Skeletal muscle tissue (tissue), 4 donors: Measurements from ENCODE around the gene PLXNA1. TPM values are rescaled to one million over a fixed set of nuclear protein-coding genes. Genes with fewer than 3 reads are reported as not detected.

ENCODE experiments used
- H3K27ac ChIP-seq: one replicate; pipeline ENCODE4 v1.7.0; 2013; ENCODE audit warnings: mild to moderate bottlenecking, low read depth, low read length, inconsistent platforms
- H3K27me3 ChIP-seq, 3 donors: one replicate each; pipeline ENCODE4 v1.7.0; 2013; ENCODE audit warnings: low read length in 3 of 3; ENCODE audit not compliant: control insufficient read depth in 3 of 3, insufficient read depth in 3 of 3
- H3K36me3 ChIP-seq, 3 donors: one replicate each; pipeline ENCODE4 v1.7.0; 2013; ENCODE audit warnings: low read length in 3 of 3; ENCODE audit not compliant: control insufficient read depth in 3 of 3, insufficient read depth in 3 of 3
- H3K4me1 ChIP-seq, 3 donors: one replicate each; pipeline ENCODE4 v1.7.0; 2013; ENCODE audit warnings: low read length in 3 of 3, mild to moderate bottlenecking in 3 of 3; ENCODE audit not compliant: control insufficient read depth in 3 of 3, insufficient read depth in 3 of 3
- H3K4me3 ChIP-seq, 3 donors: one replicate each; pipeline ENCODE4 v1.7.0; 2013; ENCODE audit warnings: low read length in 3 of 3
- H3K9ac ChIP-seq, 3 donors: one replicate each; pipeline ENCODE4 v1.7.0; 2013; ENCODE audit warnings: low read length in 3 of 3, mild to moderate bottlenecking in 3 of 3, moderate library complexity in 2 of 3, low read depth in 1 of 3
- H3K9me3 ChIP-seq, 3 donors: one replicate each; pipeline ENCODE4 v1.7.0; 2013; ENCODE audit warnings: low read length in 3 of 3; ENCODE audit not compliant: control insufficient read depth in 3 of 3
- total RNA-seq: library from RNA; depleted of rRNA; stranded (reverse); fragments of >200 nt; gene quantifications from one replicate; pipeline ENCODE4 v1.2.3, GENCODE V29; 2014
- donor health status: Osteomylitis.

PLXNA1 gene
- total RNA-seq, 1 donor from 2014 or later, result 17.7 TPM

DNA sequence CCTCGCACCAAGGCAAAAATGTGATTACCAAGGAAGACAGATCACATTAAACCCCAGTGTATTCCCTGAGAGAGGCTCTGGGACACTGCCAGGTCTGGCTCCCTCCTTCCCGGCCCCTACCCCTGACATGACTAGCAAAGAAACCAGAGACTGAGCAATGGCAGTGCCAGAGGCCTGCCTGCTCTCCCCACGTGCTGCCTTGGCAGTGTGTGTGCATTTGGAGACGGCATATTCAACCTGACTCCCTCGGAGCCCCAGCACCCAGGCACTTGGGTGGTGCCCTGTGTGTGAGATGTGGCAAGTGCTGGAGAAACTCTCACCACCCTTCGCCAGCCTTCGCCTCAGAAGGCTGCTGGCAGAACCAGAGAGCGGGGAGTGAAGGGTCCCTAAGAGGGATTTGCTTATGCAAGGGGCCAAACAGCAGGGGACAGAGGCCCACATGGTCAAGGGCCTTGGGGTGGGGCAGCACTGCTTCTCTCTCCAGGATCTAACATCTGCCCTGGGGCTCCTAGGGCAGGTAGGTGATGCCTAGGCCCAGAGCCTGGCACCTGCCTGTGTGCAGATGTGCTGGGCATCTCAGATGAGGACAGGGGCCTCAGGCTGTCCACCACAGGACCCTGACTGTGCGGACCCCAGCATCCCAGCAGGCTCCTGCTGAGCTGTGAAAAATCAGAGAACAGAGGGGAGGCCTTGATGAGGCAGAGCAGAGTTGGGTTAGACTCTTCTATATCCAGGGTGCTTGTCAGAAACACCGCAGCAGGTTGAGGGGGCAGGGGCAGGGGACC is 23.6 kb upstream of the PLXNA1 start:
- Histone ChIP-seq H3K9ac (no peak overlapping the region), H3K27me3 (no peaks in the 10 kb centered on the region), H3K4me1 (peaks cover 41 to 56% (median 47%) of the 10 kb centered on the region in 3 donors), H3K36me3 (no peaks in the 10 kb centered on the region), H3K9me3 (no peaks in the 10 kb centered on the region), H3K27ac (no peak overlapping the region), H3K4me3 (no peak overlapping the region)

DNA sequence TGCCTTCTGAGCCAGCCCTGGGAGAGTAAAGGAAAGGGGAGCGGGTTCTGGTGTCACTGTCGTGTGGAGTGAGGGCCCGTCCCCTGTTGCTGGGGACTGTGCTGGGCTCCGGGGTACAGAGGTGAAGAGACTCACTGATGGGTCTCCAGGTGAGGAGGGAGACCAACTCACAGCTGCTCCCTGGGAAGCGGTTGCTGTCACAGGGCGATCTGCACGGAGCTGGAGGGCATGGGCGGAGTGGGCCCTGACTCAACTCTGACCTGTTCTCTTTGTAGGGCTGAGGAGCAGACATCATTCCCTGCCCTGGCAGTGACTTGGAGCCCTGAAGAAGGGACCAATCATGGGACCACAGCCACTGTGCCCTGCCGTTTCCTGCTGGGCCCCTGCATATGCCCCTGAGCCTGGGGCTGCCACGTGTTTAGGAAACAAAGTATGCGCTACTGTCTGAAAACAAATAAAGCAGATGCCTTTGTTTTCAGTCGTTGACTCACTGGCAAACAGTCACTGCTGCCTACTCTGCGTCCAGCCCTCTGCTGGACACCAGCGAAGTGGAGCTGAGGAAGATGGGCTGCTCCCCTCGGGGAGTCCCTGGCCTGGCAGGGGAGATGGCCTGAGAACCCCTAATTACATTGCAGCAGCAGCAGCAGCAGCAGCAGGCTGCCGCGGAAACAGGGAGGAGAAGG is 22.9 kb upstream of the PLXNA1 start:
- Histone ChIP-seq H3K9me3 (no peaks in the 10 kb centered on the region), H3K27ac (peak overlapping the region; percentile 74), H3K27me3 (no peaks in the 10 kb centered on the region), H3K36me3 (no peaks in the 10 kb centered on the region), H3K9ac (peak overlapping the region in 1 of 3 donors; percentile 57), H3K4me3 (no peak overlapping the region), H3K4me1 (peaks cover 43 to 64% (median 55%) of the 10 kb centered on the region in 3 donors)

- Histone ChIP-seq H3K4me3 (peak overlapping the region; percentile 15 to 41 (median 39)), H3K27me3 (no peaks in the 10 kb centered on the region), H3K36me3 (no peaks in the 10 kb centered on the region), H3K9me3 (no peaks in the 10 kb centered on the region), H3K9ac (peak overlapping the region in 1 of 3 donors; percentile 57), H3K27ac (peak overlapping the region; percentile 74), H3K4me1 (peaks cover 47 to 68% (median 60%) of the 10 kb centered on the region in 3 donors)
Observed at GRCh38 chr3:126960604-126960995, 22.3 kb upstream of the PLXNA1 start.

- no peaks in the 10 kb centered on the region for H3K36me3 ChIP-seq
- no peaks in the 10 kb centered on the region for H3K9me3 ChIP-seq
- H3K27ac ChIP-seq, result peak overlapping the region; percentile 74
- H3K4me3 ChIP-seq, result peak overlapping the region in 2 of 3 donors; percentile 39 to 49
- H3K27me3 ChIP-seq, result no peaks in the 10 kb centered on the region
- H3K4me1 ChIP-seq, result peaks cover 47 to 72% (median 63%) of the 10 kb centered on the region in 3 donors
- peak overlapping the region; percentile 8 to 70 (median 35) for H3K9ac ChIP-seq
Observed at GRCh38 chr3:126961191-126961790, 21.6 kb upstream of the PLXNA1 start.

- Histone ChIP-seq H3K9ac (peak overlapping the region; percentile 8 to 72 (median 54)), H3K27ac (peak overlapping the region; percentile 74), H3K4me3 (peak overlapping the region in 2 of 3 donors; percentile 17 to 49), H3K27me3 (no peaks in the 10 kb centered on the region), H3K36me3 (no peaks in the 10 kb centered on the region), H3K4me1 (peaks cover 47 to 72% (median 63%) of the 10 kb centered on the region in 3 donors), H3K9me3 (no peaks in the 10 kb centered on the region)
Observed at GRCh38 chr3:126961791-126962461, 21.0 kb upstream of the PLXNA1 start.

GRCh38 chr3:126962756-126963155 is 20.2 kb upstream of the PLXNA1 start:
- H3K27ac ChIP-seq, result peak overlapping the region; percentile 3
- peak overlapping the region in 2 of 3 donors; percentile 54 to 72 for H3K9ac ChIP-seq
- H3K4me3 ChIP-seq, result no peak overlapping the region
- peaks cover 47 to 72% (median 63%) of the 10 kb centered on the region in 3 donors for H3K4me1 ChIP-seq
- H3K36me3 ChIP-seq, result no peaks in the 10 kb centered on the region
- H3K9me3 ChIP-seq, result no peaks in the 10 kb centered on the region
- H3K27me3 ChIP-seq, result no peaks in the 10 kb centered on the region

DNA sequence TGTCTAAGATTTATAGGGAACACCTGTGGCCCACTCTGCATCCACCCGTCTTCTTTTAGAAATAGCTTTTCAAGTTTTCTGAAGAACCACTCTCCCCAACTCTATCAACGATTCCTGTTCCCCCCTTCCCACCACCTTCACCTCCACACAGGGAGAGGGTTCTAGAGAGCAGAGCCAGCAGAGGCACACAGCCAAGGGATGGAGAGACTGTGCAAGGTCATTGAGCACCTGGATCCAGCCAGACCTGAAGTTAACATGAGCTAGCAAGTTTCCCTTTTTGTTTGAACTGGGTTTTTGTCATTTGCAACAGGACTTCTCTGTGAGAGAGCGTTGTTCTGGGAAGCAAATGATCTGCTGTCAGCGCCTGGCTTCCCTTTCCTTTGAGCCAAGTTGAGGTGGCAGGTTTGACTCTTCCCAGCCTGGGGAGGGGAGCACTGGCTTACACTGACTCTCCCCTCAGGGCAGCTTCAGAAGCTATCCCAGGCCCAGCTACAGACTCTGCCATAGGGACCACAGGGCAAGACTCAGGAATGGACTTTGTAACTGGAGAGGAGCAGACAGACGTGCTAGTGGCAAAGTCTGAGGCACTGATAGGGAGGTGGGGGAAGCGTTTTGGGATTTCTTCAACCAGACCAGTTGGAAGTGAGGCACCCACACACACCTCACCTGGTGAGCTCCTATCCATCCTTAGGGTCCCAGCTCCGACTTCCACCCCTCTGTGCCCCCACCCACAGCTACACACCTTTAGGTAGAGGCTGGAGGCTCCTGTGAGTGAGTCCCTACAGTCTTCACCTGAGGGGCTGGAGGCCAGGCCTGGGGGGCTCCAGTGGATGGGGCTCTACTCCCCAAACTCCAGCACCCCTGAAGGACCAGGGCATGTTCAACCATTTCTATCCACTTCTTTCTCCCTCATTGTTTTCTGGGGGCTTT is 19.4 kb upstream of the PLXNA1 start:
- Histone ChIP-seq H3K9me3 (no peaks in the 10 kb centered on the region), H3K4me3 (no peak overlapping the region), H3K27ac (no peak overlapping the region), H3K9ac (peak overlapping the region in 1 of 3 donors; percentile 45), H3K4me1 (peaks cover 47 to 72% (median 63%) of the 10 kb centered on the region in 3 donors), H3K27me3 (no peaks in the 10 kb centered on the region), H3K36me3 (no peaks in the 10 kb centered on the region)

DNA sequence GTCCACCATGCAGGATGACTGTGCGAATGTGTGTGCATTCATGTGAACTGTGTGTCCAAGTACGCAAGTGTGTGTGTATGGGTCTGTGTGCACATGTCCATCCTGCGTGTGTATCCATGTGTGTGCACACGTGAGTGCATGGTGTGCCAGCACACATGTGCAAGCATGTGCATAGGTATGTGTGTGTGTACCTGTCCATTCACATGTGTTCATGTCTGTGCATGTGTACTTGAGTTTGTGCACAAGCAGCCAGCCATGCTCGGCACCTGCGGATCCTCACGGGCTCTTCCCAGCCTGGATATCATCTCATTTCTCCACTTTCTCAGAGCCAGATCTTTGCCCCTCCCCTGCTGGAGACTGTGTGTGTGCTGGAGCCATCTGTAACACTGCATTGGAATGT is 18.7 kb upstream of the PLXNA1 start:
- no peaks in the 10 kb centered on the region for H3K9me3 ChIP-seq
- H3K36me3 ChIP-seq, result no peaks in the 10 kb centered on the region
- H3K27me3 ChIP-seq, result no peaks in the 10 kb centered on the region
- peak overlapping the region in 1 of 3 donors; percentile 50 for H3K9ac ChIP-seq
- peaks cover 47 to 66% (median 63%) of the 10 kb centered on the region in 3 donors for H3K4me1 ChIP-seq
- H3K4me3 ChIP-seq, result no peak overlapping the region
- no peak overlapping the region for H3K27ac ChIP-seq

GRCh38 chr3:126964950-126965349 is 18.0 kb upstream of the PLXNA1 start:
- Histone ChIP-seq H3K36me3 (no peaks in the 10 kb centered on the region), H3K27me3 (no peaks in the 10 kb centered on the region), H3K9me3 (no peaks in the 10 kb centered on the region), H3K9ac (peak overlapping the region in 1 of 3 donors; percentile 50), H3K4me1 (peaks cover 46 to 60% (median 59%) of the 10 kb centered on the region in 3 donors), H3K27ac (no peak overlapping the region), H3K4me3 (no peak overlapping the region)
